H1 (cell line): Measurements from ENCODE around the gene LGI4. TPM values are rescaled to one million over a fixed set of nuclear protein-coding genes. Genes with fewer than 3 reads are reported as not detected.

Source experiments
- CTCF ChIA-PET: fragments of 300-600 bp; sonication (Branson Sonifier 250); formaldehyde crosslinking; loops from one replicate; lab custom pipeline; 2021; ENCODE audit not compliant: partially characterized antibody; lab: Charles Lee
- POLR2A ChIA-PET: fragments of 300-600 bp; sonication (Branson Sonifier 250); formaldehyde crosslinking; loops from one replicate; lab custom pipeline; 2021; ENCODE audit warnings: inconsistent platforms; ENCODE audit not compliant: partially characterized antibody; lab: Charles Lee
- DNase-seq, 2 experiments: peaks; one replicate each; pipeline versions ENCODE4 v3.0.0 to v3.0.0-alpha.2; 2010 to 2022; ENCODE audit warnings: low spot score in 2 of 2, low read depth in 1 of 2, mixed read lengths in 1 of 2
- FAIRE-seq: peaks from 2 replicates; lab custom pipeline; 2011; peaks lifted over from hg19 to GRCh38; lab: Jason Lieb, UNC
- H2AFZ ChIP-seq: 2 replicates; pipeline ENCODE4 v1.8.1; 2012; ENCODE audit warnings: low read length, inconsistent platforms
- H2AK5ac ChIP-seq: 2 replicates; pipeline ENCODE4 v1.6.1; 2013; ENCODE audit warnings: low read depth, low read length
- H2BK120ac ChIP-seq: replicated peaks from 2 replicates; pipeline ENCODE3; 2013; ENCODE audit warnings: low read depth, low read length, inconsistent platforms
- H2BK12ac ChIP-seq: 2 replicates; pipeline ENCODE4 v1.6.1; 2013; ENCODE audit warnings: low read depth, low read length
- H2BK15ac ChIP-seq: 2 replicates; pipeline ENCODE4 v1.6.1; 2013; ENCODE audit warnings: low read length
- H2BK20ac ChIP-seq: 2 replicates; pipeline ENCODE4 v1.6.1; 2013; ENCODE audit warnings: low read length
- H2BK5ac ChIP-seq: 2 replicates; pipeline ENCODE4 v1.6.1; 2013; ENCODE audit warnings: low read depth, low read length
- H3K14ac ChIP-seq: 2 replicates; pipeline ENCODE4 v1.6.1; 2013; ENCODE audit warnings: inconsistent platforms; ENCODE audit not compliant: insufficient read length
- H3K18ac ChIP-seq: 2 replicates; pipeline ENCODE4 v1.6.1; 2013; ENCODE audit warnings: low read length; ENCODE audit errors: extremely low read depth
- H3K23ac ChIP-seq: 2 replicates; pipeline ENCODE4 v1.6.1; 2013; ENCODE audit warnings: inconsistent platforms; ENCODE audit not compliant: insufficient read length
- H3K23me2 ChIP-seq: 2 replicates; pipeline ENCODE4 v1.6.1; 2013; ENCODE audit warnings: low read depth, low read length
- H3K27ac ChIP-seq: 2 replicates; pipeline ENCODE4 v1.6.1; 2011; ENCODE audit warnings: low read depth, low read length, inconsistent platforms
- H3K27me3 ChIP-seq, 4 experiments: replicated peaks in 1 of 4; 1 replicate in 1 of 4; 2 replicates in 3 of 4; pipeline versions ENCODE4 v1.6.1 to v1.8.1; 2011 to 2013; ENCODE audit warnings: low read length in 3 of 4, mild to moderate bottlenecking in 3 of 4, inconsistent platforms in 2 of 4, mixed read lengths in 2 of 4, moderate library complexity in 1 of 4; ENCODE audit not compliant: control insufficient read depth in 3 of 4, insufficient read depth in 3 of 4; ENCODE audit errors: extremely low read depth in 1 of 4
- H3K36me3 ChIP-seq, 4 experiments: 2 replicates each; pipeline versions ENCODE4 v1.6.1 to v1.8.1; 2011 to 2013; ENCODE audit warnings: mild to moderate bottlenecking in 4 of 4, low read length in 3 of 4, moderate library complexity in 2 of 4, control low read depth in 1 of 4, inconsistent platforms in 1 of 4; ENCODE audit not compliant: insufficient read depth in 4 of 4, control insufficient read depth in 2 of 4
- H3K4ac ChIP-seq: replicated peaks from 2 replicates; pipeline ENCODE3; 2013; ENCODE audit warnings: low read length, low read depth, mixed read lengths, inconsistent platforms; ENCODE audit not compliant: insufficient read length
- H3K4me1 ChIP-seq, 4 experiments: replicated peaks in 1 of 4; 1 replicate in 1 of 4; 2 replicates in 3 of 4; pipeline versions ENCODE4 v1.6.1 to v1.8.1; 2011 to 2013; ENCODE audit warnings: low read length in 3 of 4, inconsistent platforms in 2 of 4, mixed read lengths in 1 of 4; ENCODE audit not compliant: insufficient read depth in 4 of 4, control insufficient read depth in 3 of 4
- H3K4me2 ChIP-seq, 2 experiments: 2 replicates each; pipeline versions ENCODE4 v1.6.1 to v1.8.1; 2011 to 2013; ENCODE audit warnings: low read depth in 2 of 2, low read length in 2 of 2, control low read depth in 1 of 2, inconsistent platforms in 1 of 2, mild to moderate bottlenecking in 1 of 2; ENCODE audit not compliant: insufficient read depth in 1 of 2
- H3K4me3 ChIP-seq, 4 experiments: fragments of 200-600, 300-600 bp in 1 of 4; sonication (generic), shearing (Covaris generic), sonication (Bioruptor Twin) in 1 of 4; 2 replicates each; pipeline versions ENCODE4 v1.5.1 to v1.8.1; 2011 to 2016; ENCODE audit warnings: low read length in 4 of 4, low read depth in 3 of 4, control low read depth in 2 of 4, inconsistent platforms in 2 of 4, mild to moderate bottlenecking in 2 of 4, mixed read lengths in 1 of 4, moderate library complexity in 1 of 4; ENCODE audit not compliant: insufficient read depth in 2 of 4; ENCODE audit errors: extremely low read depth in 1 of 4
- H3K56ac ChIP-seq: replicated peaks from 2 replicates; pipeline ENCODE3; 2013; ENCODE audit warnings: low read depth, mild to moderate bottlenecking, mixed read lengths, low read length, inconsistent platforms; ENCODE audit not compliant: insufficient read length
- H3K79me1 ChIP-seq: 2 replicates; pipeline ENCODE4 v1.6.1; 2013; ENCODE audit warnings: low read depth, low read length, control low read depth
- H3K79me2 ChIP-seq, 2 experiments: 2 replicates each; pipeline versions ENCODE4 v1.6.1 to v1.8.1; 2012 to 2013; ENCODE audit warnings: low read length in 2 of 2, mild to moderate bottlenecking in 2 of 2, inconsistent platforms in 1 of 2; ENCODE audit not compliant: insufficient read depth in 2 of 2, control insufficient read depth in 1 of 2
- H3K9ac ChIP-seq, 4 experiments: replicated peaks in 1 of 4; 1 replicate in 1 of 4; 2 replicates in 3 of 4; pipeline versions ENCODE4 v1.6.1 to v1.8.1; 2011 to 2013; ENCODE audit warnings: low read depth in 3 of 4, low read length in 3 of 4, control low read depth in 2 of 4, mild to moderate bottlenecking in 2 of 4, moderate library complexity in 2 of 4, inconsistent platforms in 1 of 4; ENCODE audit errors: extremely low read depth in 1 of 4
- H3K9me3 ChIP-seq, 2 experiments: 2 replicates each; pipeline versions ENCODE4 v1.6.1 to v1.8.1; 2012 to 2013; ENCODE audit warnings: mild to moderate bottlenecking in 2 of 2, moderate library complexity in 2 of 2, control low read depth in 1 of 2, inconsistent platforms in 1 of 2, low read depth in 1 of 2, low read length in 1 of 2, mixed read lengths in 1 of 2; ENCODE audit not compliant: insufficient read depth in 2 of 2
- H4K20me1 ChIP-seq, 2 experiments: replicated peaks in 1 of 2; 2 replicates each; pipeline versions ENCODE3 to v1.8.1; 2011 to 2013; ENCODE audit warnings: inconsistent platforms in 2 of 2, low read length in 2 of 2, mild to moderate bottlenecking in 1 of 2; ENCODE audit not compliant: insufficient read depth in 2 of 2, control insufficient read depth in 1 of 2
- H4K5ac ChIP-seq: 2 replicates; pipeline ENCODE4 v1.6.1; 2013; ENCODE audit warnings: low read length, low read depth, mixed read lengths, inconsistent platforms; ENCODE audit not compliant: insufficient read length
- H4K8ac ChIP-seq: 2 replicates; pipeline ENCODE4 v1.8.0; 2013; ENCODE audit warnings: mild to moderate bottlenecking, moderate library complexity, low read length, inconsistent platforms; ENCODE audit not compliant: insufficient read depth; ENCODE audit errors: extremely low read depth
- H4K91ac ChIP-seq: replicated peaks from 2 replicates; pipeline ENCODE3; 2013; ENCODE audit warnings: low read length, mixed read lengths, inconsistent platforms; ENCODE audit not compliant: insufficient read length
- BCL11A ChIP-seq, 2 experiments: IDR thresholded peaks; one replicate each; pipeline ENCODE4 v1.6.1; 2011; ENCODE audit warnings: low read depth in 2 of 2, low read length in 2 of 2, mild to moderate bottlenecking in 2 of 2
- RXRA ChIP-seq: IDR thresholded peaks from 2 replicates; pipeline ENCODE4 v1.6.1; 2011; ENCODE audit warnings: low read depth, mild to moderate bottlenecking, low read length, moderate library complexity; ENCODE audit not compliant: insufficient read depth
- SIX5 ChIP-seq: IDR thresholded peaks from 2 replicates; pipeline ENCODE4 v1.6.1; 2011; ENCODE audit warnings: mild to moderate bottlenecking, low read depth, low read length
- SP4 ChIP-seq: IDR thresholded peaks from 2 replicates; pipeline ENCODE4 v1.6.1; 2012; ENCODE audit warnings: low read length, inconsistent platforms
- WGBS, 2 experiments: shearing (Covaris generic) in 1 of 2; methylation state at CpG; one replicate each; pipeline versions ENCODE4 v1.1.6 to v1.1.7; 2013 to 2015; ENCODE audit warnings: low lambda C conversion rate in 2 of 2, mixed read lengths in 2 of 2, inconsistent platforms in 1 of 2, low coverage in 1 of 2, missing lambda C conversion rate in 1 of 2; ENCODE audit not compliant: insufficient replicate concordance in 2 of 2, insufficient coverage in 1 of 2, insufficient read length in 1 of 2; ENCODE audit errors: extremely low coverage in 1 of 2, missing lambda C conversion rate in 1 of 2; 5-methylcytosine and 5-hydroxymethylcytosine counted together
- polyA plus RNA-seq, 7 experiments: library from polyadenylated mRNA; depleted of rRNA in 3 of 7; stranded (reverse) in 5 of 7; unstranded in 2 of 7; fragments of >200 nt in 5 of 7; fragments of 200-250 nt in 2 of 7; gene quantifications; 1 replicate in 5 of 7; 2 replicates in 1 of 7; 4 replicates in 1 of 7; pipeline versions ENCODE4 v1.2.1 to v1.2.3, GENCODE V29; 2011 to 2013; ENCODE audit warnings: missing spikeins in 2 of 7, mixed read lengths in 2 of 7
- total RNA-seq: library from RNA; stranded (reverse); fragmentation: NEBNext Ultra II Directional; extraction: Animal tissue kit (Norgen Biotek cat#: 25700); gene quantifications from 2 replicates; pipeline ENCODE4 v1.2.1, GENCODE V29; 2021
- TF ChIP-seq, protein P1 (sequence below): IDR thresholded peaks from 2 replicates; pipeline ENCODE4 v1.6.1; 2012; ENCODE audit warnings: inconsistent platforms

The LGI4 gene
- total and polyA plus RNA-seq, 2 of the 8 experiments (the other 6 are each of a cell fraction or from before 2014, with no cell fraction given), result 2.0 to 8.2 TPM

DNA sequence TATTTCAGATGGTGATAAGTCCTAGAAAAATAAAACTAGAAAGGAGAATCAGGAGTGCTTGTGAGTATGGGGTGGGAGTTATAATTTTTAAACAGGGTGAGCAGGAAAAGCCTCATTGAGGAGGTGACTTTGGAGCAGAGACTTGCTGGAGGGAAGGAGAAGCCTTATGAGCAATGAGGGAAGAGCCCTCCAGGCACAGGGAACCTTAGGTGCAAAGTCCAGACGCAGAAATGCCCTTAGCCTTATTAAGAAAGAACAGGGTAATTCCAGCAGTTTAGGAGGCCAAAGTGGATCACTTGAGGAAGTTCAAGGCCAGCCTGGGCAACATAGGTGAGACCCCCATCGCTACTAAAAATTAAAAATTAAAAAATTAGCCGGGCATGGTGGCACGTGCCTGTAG lies 40.2 kb downstream of the LGI4 start:
- no peak overlapping the region for H2BK120ac ChIP-seq
- peaks cover 3 to 7% (median 6%) of the 10 kb centered on the region in 4 experiments; a peak in 6 of 7 replicates for H3K4me1 ChIP-seq
- TF ChIP-seq, protein P1, sequence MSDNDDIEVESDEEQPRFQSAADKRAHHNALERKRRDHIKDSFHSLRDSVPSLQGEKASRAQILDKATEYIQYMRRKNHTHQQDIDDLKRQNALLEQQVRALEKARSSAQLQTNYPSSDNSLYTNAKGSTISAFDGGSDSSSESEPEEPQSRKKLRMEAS, result no peak
- TF ChIP-seq RXRA (no peak), SIX5 (no peak), SP4 (no peak), BCL11A (IDR thresholded peaks at IDR 0.05; ENCODE audit: low read depth in 2 of 2, low read length in 2 of 2) (no peak)
- no peaks in the 10 kb centered on the region for H3K9me3 ChIP-seq
- no peaks in the 10 kb centered on the region for H3K36me3 ChIP-seq
- no peak overlapping the region for H2BK5ac ChIP-seq
- H3K14ac ChIP-seq, result no peak overlapping the region
- H2BK12ac ChIP-seq, result no peak overlapping the region
- H4K91ac ChIP-seq, result no peak overlapping the region
- H2BK15ac ChIP-seq, result no peak overlapping the region
- no peak overlapping the region for H3K27ac ChIP-seq
- H2AFZ ChIP-seq, result no peak overlapping the region
- DNase-seq, result no peak
- no peak overlapping the region for H3K4me2 ChIP-seq
- H4K20me1 ChIP-seq, result no peaks in the 10 kb centered on the region
- WGBS, 2 experiments, result 97% methylated on average over 4 of the region's 4 CpGs; no CpG with 5 or more reads in 1 of the 2 experiments
- no peaks in the 10 kb centered on the region for H3K27me3 ChIP-seq
- H4K8ac ChIP-seq, result no peak overlapping the region
- H2AK5ac ChIP-seq, result no peak overlapping the region
- H3K56ac ChIP-seq, result no peak overlapping the region
- no peak overlapping the region for H4K5ac ChIP-seq
- no peak overlapping the region for H3K18ac ChIP-seq
- ChIA-PET POLR2A (interaction anchor here (1.0 kb wide), 1 partner anchor 39 kb away, joined by 3 read pairs; no protein-coding TSS in a partner anchor), CTCF (interaction anchor here (5.1 kb wide), 1 partner anchor 41 kb away, joined by 30 read pairs; the partner anchor contains the start of gene LGI4)
- H2BK20ac ChIP-seq, result no peak overlapping the region
- H3K79me2 ChIP-seq, result no peaks in the 10 kb centered on the region
- peaks cover 5% of the 10 kb centered on the region; the same call in 1 of the 2 replicates for H3K23me2 ChIP-seq
- no peak overlapping the region for H3K23ac ChIP-seq
- no peak overlapping the region for H3K4ac ChIP-seq
- no peak overlapping the region for H3K4me3 ChIP-seq
- FAIRE-seq, result no peak
- H3K9ac ChIP-seq, result no peak overlapping the region
- H3K79me1 ChIP-seq, result no peaks in the 10 kb centered on the region
